Kidney glomerular epithelial cell (primary cell): Measurements from ENCODE around the gene SIRT2.
A peak's percentile ranks its signal among the peaks of the same experiment; 100 is the strongest.

Source experiments
- DNase-seq: peaks from one replicate; lab custom pipeline; 2025; lab: John Stamatoyannopoulos, UW

Gene SIRT2

GRCh38 chr19:38845374-38846024, 53.9 kb downstream of the SIRT2 start:
- no peak for DNase-seq

- no peak for DNase-seq
Observed at GRCh38 chr19:38844093-38844686, 55.2 kb downstream of the SIRT2 start.

GRCh38 chr19:38843175-38843758, 56.2 kb downstream of the SIRT2 start:
- no peak for DNase-seq

GRCh38 chr19:38842439-38843174, 56.8 kb downstream of the SIRT2 start:
- no peak for DNase-seq

GRCh38 chr19:38841787-38842438, 57.5 kb downstream of the SIRT2 start:
- DNase-seq: no peak

GRCh38 chr19:38841180-38841766, 58.1 kb downstream of the SIRT2 start:
- DNase-seq: no peak

GRCh38 chr19:38840583-38840968, 58.8 kb downstream of the SIRT2 start:
- no peak for DNase-seq

- no peak for DNase-seq
Observed at GRCh38 chr19:38839816-38840582, 59.4 kb downstream of the SIRT2 start.

- no peak for DNase-seq
Observed at GRCh38 chr19:38838986-38839761, 60.2 kb downstream of the SIRT2 start.

GRCh38 chr19:38838208-38838985, 61.0 kb downstream of the SIRT2 start:
- DNase-seq: no peak

- DNase-seq: no peak
Observed at GRCh38 chr19:38837656-38838121, 61.7 kb downstream of the SIRT2 start.

GRCh38 chr19:38836983-38837626, 62.3 kb downstream of the SIRT2 start:
- DNase-seq: no peak

GRCh38 chr19:38836159-38836982, 63.0 kb downstream of the SIRT2 start:
- no peak for DNase-seq

- DNase-seq: no peak
Observed at GRCh38 chr19:38834590-38834989, 64.8 kb downstream of the SIRT2 start.

- DNase-seq: no peak
Observed at GRCh38 chr19:38834104-38834490, 65.3 kb downstream of the SIRT2 start.

GRCh38 chr19:38833092-38833425, 66.4 kb downstream of the SIRT2 start:
- DNase-seq: no peak

- peak; percentile 73 for DNase-seq
Observed at GRCh38 chr19:38831142-38831605, 68.2 kb downstream of the SIRT2 start.
